T-helper 1 cell treated with Interleukin-12 subunit alpha and Interleukin-12 subunit beta and Interleukin-4 antibody, amounts not matched to agents 30 μg/mL and 1 μg/mL, for 36 hours (primary cell): ENCODE results near the gene BRF1.

ENCODE experiments used
- H3K27ac Mint-ChIP-seq: one replicate; pipeline ENCODE4 v1.8.0; 2021; ENCODE audit warnings: mild to moderate bottlenecking, mixed read lengths
- H3K27me3 Mint-ChIP-seq: one replicate; pipeline ENCODE4 v1.8.0; 2021; ENCODE audit warnings: low read depth, mixed read lengths
- H3K36me3 Mint-ChIP-seq: one replicate; pipeline ENCODE4 v1.8.0; 2021; ENCODE audit warnings: low read depth, mixed read lengths
- H3K4me1 Mint-ChIP-seq: one replicate; pipeline ENCODE4 v1.8.0; 2021; ENCODE audit warnings: low read depth, mixed read lengths
- H3K4me3 Mint-ChIP-seq: one replicate; pipeline ENCODE4 v1.8.0; 2021; ENCODE audit warnings: mild to moderate bottlenecking, moderate library complexity, mixed read lengths
- H3K9me3 Mint-ChIP-seq: one replicate; pipeline ENCODE4 v1.8.0; 2021; ENCODE audit warnings: mixed read lengths

BRF1 gene, protein sequence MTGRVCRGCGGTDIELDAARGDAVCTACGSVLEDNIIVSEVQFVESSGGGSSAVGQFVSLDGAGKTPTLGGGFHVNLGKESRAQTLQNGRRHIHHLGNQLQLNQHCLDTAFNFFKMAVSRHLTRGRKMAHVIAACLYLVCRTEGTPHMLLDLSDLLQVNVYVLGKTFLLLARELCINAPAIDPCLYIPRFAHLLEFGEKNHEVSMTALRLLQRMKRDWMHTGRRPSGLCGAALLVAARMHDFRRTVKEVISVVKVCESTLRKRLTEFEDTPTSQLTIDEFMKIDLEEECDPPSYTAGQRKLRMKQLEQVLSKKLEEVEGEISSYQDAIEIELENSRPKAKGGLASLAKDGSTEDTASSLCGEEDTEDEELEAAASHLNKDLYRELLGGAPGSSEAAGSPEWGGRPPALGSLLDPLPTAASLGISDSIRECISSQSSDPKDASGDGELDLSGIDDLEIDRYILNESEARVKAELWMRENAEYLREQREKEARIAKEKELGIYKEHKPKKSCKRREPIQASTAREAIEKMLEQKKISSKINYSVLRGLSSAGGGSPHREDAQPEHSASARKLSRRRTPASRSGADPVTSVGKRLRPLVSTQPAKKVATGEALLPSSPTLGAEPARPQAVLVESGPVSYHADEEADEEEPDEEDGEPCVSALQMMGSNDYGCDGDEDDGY

DNA sequence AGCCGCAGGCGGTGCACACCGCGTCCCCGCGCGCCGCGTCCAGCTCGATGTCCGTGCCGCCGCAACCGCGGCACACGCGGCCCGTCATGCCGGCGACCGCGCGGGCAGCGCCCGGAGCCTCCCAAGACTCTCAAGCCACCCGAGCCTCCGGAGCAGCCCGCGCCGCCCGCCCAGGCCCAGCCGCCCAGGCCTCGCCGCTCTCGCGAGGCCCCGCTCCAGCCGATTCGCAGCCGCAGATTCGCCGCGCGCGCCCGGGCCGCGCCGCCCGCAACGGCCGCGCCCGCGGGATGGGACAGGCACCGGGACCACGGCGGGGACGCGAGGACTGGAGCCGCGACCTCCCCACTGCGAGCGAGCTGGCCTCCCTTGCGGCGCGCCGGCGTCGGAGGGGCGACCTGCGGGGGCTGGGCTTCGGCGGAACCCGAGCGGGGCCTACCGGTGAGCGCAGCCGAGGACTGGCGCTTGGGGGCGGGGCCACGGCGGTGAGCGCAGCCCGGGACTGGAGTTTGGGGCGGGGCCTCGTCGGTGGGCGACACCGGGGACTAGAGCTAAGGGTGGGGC is at the start of gene BRF1:
Gene BRF1 (minus strand): TSS at position 460 of the 561 bp plus-strand sequence. CDS start 372 bp downstream, at position 88.
- Mint-ChIP-seq H3K27me3 (no peaks in the 10 kb centered on the region), H3K4me3 (peak within 1 kb of the TSS; percentile 90), H3K9me3 (no peaks in the 10 kb centered on the region), H3K4me1 (peaks cover 22% of the 10 kb centered on the region), H3K27ac (peak within 1 kb of the TSS; percentile 92), H3K36me3 (peaks cover 9% of the 10 kb centered on the region)

DNA sequence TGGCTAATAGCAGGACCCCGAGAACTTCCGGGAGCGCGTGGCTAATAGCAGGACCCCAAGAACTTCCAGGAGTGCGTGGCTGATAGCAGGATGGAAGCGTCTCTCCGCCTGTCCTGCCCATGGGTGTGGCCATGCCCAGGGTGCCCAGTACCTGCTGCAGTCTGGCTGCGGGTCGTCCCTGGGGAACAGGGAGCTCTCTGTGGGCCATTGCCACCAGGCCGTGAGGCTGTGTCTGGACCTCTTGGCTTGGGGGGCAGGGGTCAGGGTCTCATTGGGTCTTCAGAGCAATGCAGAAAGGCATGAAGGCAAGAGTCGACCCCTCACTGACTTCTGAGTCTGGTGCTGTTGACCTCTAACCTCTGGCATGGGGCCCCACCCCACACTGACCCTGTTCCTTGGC is 49.2 kb upstream of the BRF1 start:
- Mint-ChIP-seq H3K27ac (no peak overlapping the region), H3K9me3 (peaks cover 5% of the 10 kb centered on the region), H3K36me3 (no peaks in the 10 kb centered on the region), H3K4me3 (no peak overlapping the region), H3K4me1 (peaks cover 3% of the 10 kb centered on the region), H3K27me3 (no peaks in the 10 kb centered on the region)

DNA sequence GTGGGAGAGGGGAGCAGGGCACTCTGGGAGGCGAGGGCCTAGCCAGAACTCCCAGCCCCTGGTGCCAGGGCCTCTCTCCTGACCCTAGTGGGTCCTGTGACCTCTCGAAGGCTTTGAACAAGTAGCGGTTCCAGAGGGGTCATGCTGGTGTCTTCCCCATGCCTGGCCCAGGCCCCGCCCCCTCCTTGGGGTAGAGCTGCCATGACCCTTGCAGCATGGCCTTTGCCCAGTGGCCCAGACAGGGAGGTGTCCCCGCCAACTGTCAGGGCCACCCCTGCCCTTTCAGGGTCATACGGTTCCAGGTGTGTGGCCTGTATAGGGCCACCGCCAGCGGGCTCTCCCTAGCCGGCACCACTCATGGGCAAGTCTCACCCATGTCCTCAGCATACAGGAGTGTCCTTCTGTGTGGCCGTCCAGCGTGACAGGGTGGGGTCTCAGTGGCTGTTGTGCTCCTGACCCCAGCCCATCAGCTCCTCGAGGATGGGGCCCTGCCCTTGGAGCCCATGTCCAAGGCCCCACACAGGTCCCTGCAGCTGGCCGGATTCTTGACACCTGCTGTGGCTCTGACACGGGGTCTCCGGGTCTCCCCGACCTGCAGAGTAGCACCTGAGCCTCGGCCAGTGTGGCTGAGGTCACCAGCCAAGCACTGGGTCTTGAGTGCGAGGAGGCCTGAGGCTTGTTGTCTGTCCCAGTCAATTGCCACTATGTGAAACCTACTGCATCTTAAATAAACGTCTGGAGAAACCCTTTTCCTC is 48.3 kb upstream of the BRF1 start:
- Mint-ChIP-seq H3K4me3 (no peak overlapping the region), H3K9me3 (peaks cover 5% of the 10 kb centered on the region), H3K27ac (no peak overlapping the region), H3K27me3 (no peaks in the 10 kb centered on the region), H3K4me1 (peaks cover 3% of the 10 kb centered on the region), H3K36me3 (no peaks in the 10 kb centered on the region)

DNA sequence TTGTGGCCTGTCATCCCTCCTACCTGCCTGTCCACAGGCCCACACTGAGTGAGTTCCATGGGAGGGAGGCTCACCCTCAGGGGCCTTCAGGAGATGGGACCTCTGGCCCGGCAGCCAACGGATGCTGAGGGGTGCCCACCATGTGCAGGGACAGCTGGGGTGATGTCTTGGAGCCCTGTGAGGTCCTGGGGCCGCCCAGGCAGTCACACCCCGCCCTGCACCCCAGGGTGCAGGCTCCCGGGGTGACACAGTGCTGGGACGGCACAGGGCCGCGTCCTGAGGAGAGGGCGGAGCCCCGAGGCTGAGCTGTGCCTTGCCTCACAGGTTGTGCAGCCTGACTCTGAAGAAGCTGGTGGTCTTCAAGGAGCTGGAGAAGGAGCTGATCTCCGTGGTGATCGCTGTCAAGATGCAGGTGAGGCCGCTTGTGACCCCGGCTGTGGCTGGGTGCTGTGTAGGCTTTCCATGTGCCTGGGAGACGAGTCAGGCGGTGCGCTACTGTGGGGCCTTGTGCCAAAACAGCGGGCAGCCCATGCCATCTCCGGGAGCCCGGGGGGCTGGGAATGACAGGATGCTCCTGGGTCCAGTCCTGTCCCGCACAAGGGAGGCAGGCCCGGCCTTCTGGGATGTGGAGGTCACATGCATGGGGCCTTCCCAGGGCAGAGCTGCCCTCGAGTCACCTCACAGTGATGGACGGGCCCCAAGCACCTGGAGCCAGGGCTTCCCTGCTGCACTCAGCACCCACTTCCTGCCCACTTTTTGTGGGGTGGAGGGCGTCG is 47.6 kb upstream of the BRF1 start:
- Mint-ChIP-seq H3K27ac (no peak overlapping the region), H3K4me1 (peaks cover 3% of the 10 kb centered on the region), H3K36me3 (no peaks in the 10 kb centered on the region), H3K4me3 (no peak overlapping the region), H3K27me3 (no peaks in the 10 kb centered on the region), H3K9me3 (peaks cover 5% of the 10 kb centered on the region)

DNA sequence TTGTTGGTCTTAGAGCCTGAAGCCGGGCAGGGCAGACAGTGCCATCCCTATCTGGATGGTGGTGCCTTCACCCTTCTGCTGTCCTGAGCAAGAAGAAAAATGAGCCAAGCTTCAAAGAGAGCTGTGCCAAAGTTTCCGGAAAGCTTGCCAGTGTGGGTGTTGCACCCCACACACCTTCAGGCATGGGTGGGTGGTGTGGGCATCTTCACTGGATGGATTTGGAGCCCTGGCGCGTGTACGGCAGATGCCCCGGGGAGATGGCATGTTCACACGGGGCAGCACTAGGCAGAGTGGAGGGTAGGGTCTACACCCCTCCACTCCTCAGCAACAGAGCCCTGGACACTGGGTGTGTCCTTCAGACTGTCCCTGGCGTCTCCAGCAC is 46.8 kb upstream of the BRF1 start:
- Mint-ChIP-seq H3K9me3 (peaks cover 5% of the 10 kb centered on the region), H3K4me1 (peaks cover 3% of the 10 kb centered on the region), H3K4me3 (no peak overlapping the region), H3K27ac (no peak overlapping the region), H3K36me3 (no peaks in the 10 kb centered on the region), H3K27me3 (no peaks in the 10 kb centered on the region)

DNA sequence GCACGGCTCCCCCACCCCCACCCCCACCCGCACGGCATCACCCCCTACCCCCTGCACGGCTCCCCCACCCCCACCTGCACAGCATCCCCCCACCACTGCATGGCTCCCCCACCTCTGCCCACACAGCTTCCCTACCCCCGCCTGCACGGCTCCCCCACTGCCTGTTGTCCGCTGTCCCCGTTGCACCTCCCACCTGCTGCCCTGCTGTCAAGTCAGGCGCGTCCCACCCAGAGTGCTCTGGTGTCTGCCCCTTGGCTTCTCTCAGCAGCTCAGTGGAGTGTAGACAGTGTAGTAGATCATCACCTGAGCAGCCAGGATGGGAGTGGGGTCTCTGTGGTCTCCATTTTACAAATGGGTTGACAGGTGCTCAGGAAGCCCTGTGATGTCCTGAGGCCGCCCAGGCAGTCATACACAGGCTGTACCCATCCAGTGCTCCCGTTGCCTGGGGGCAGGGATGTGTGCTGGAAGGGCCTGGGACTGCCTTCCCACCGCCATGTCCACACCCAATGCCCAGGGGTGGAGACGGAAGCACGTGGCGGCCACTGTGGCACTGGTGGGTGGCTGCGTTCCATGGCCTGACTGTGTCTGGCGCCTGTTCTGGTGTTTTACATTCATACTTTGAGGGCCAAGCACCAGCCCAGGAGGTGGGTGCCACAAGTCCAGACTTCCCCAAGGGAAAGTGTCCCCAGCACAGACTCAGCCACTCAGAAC is 46.2 kb upstream of the BRF1 start:
- H3K4me3 Mint-ChIP-seq = no peak overlapping the region
- H3K36me3 Mint-ChIP-seq = no peaks in the 10 kb centered on the region
- H3K27ac Mint-ChIP-seq = no peak overlapping the region
- H3K27me3 Mint-ChIP-seq = no peaks in the 10 kb centered on the region
- H3K9me3 Mint-ChIP-seq = peaks cover 5% of the 10 kb centered on the region
- peaks cover under 1% of the 10 kb centered on the region for H3K4me1 Mint-ChIP-seq

DNA sequence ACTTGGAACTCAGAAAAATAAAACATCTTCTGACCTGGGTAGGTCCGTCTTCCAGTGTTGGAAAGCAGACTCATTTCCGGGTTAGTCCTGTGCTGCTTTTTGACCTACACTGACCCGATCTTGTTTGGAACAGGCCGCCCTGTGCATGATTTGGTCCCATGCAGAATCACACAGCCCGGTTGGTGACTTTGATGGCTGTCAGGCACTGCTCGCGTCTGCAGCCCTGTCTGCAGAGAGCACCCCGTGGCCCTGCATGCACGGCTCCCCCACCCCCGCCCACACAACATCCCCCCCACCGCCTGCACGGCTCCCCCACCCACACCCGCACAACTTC is 45.4 kb upstream of the BRF1 start:
- Mint-ChIP-seq H3K4me1 (no peaks in the 10 kb centered on the region), H3K36me3 (no peaks in the 10 kb centered on the region), H3K27ac (no peak overlapping the region), H3K9me3 (peaks cover 5% of the 10 kb centered on the region), H3K27me3 (no peaks in the 10 kb centered on the region), H3K4me3 (no peak overlapping the region)

DNA sequence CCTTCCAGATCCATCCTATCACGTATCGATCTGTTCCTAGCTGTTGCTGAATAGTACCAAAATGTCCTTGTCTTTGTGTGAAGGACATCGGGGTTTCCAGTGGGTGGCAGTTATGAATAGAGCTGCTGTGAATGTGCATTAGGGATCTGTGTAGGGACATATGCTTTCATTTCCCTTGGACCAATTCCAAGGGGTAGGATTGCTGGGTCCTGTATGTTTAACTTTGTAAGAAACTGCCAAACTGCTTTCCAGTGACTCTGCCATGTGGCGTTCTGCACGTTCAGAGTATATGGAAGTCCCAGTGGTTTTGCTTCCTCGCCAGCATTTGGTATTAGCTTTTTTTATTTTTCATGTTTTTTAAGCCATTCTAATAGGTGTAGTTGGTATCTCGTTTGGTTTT is 42.4 kb upstream of the BRF1 start:
- H3K36me3 Mint-ChIP-seq = no peaks in the 10 kb centered on the region
- no peaks in the 10 kb centered on the region for H3K4me1 Mint-ChIP-seq
- H3K9me3 Mint-ChIP-seq = peaks cover 5% of the 10 kb centered on the region
- no peak overlapping the region for H3K4me3 Mint-ChIP-seq
- H3K27me3 Mint-ChIP-seq = no peaks in the 10 kb centered on the region
- no peak overlapping the region for H3K27ac Mint-ChIP-seq

DNA sequence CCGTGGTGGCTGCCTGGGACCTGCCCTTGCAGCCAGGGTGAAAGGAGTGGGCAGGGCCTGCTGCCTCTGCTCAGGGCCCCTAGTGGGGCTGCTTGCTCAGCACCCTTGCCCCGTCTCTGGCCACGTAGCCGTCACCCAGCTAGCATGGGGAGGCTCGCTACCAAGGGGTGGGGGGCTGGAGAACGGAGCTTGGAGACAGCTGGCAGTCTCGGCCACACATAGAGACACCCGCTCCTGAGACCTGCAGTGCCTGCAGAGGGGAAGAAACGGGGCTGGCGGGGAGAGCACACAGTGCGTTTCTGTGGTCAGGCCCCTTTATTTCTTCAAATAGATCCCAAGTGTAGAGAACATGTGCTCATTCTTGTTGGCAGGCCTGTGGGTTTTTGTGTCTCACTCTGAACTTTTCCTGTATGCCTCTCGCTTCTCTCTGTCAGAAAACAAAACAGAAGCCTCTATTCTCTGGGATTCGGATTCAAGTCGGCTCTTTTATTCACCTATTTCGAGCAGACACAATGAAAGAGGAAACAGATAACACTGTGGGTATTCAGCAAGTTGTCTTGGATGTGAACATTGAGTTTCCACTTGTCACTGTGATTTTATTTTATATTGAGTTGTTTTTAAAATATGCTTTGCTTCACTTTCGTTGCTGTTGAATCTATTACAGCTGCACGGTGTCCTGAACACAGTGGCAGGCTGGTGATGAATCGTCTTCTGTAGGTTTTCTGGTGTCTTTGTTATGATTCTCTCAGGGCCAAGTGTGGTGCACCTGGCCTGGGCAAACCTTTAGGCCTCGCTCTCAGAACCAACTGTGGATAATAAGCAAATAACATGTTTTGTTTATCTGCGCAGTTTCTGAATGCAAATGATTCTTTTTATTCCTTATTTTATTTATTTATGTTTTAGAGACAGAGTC is 40.3 kb upstream of the BRF1 start:
- no peaks in the 10 kb centered on the region for H3K36me3 Mint-ChIP-seq
- no peaks in the 10 kb centered on the region for H3K27me3 Mint-ChIP-seq
- H3K27ac Mint-ChIP-seq = no peak overlapping the region
- no peak overlapping the region for H3K4me3 Mint-ChIP-seq
- peaks cover 5% of the 10 kb centered on the region for H3K9me3 Mint-ChIP-seq
- no peaks in the 10 kb centered on the region for H3K4me1 Mint-ChIP-seq

DNA sequence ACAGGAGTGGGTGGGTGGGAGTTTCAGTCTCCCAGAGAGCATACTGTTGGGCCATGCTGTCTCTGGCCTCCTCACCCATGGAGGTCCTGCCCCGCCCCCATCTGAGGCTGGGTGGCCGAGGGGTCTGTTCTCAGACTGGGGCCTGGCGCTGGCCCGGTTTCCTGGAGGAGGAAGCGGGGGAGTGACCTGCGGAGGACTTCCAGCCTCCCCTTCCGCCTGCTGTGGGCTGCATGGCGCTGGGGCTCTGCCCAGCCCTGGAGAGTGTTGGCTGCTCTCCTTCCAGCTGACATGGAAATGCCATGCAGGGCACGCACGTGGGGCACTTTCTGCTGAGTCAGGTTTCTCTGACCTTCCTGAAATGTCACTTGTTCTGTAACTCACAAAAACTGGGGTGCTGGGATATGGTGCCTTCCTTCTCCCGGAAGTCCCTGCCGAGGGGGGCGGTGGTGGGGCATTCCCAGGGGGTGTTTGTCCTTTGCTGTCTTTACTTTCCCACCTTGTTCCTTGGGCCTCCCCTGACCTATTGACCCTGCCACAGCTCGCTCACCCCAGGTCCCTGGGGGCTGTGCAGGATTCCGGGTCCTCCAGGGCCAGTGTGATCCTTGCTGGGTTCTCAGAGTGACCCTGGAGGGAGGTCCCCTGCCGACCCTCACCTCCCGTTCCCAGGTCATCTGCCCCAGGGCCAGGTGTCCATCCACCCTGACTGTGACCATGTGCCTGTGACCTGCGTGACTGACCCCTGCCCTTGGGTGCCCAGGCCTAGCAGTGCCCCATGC is 37.4 kb upstream of the BRF1 start:
- Mint-ChIP-seq H3K27ac (no peak overlapping the region), H3K36me3 (no peaks in the 10 kb centered on the region), H3K27me3 (no peaks in the 10 kb centered on the region), H3K4me1 (no peaks in the 10 kb centered on the region), H3K9me3 (no peaks in the 10 kb centered on the region), H3K4me3 (no peak overlapping the region)

DNA sequence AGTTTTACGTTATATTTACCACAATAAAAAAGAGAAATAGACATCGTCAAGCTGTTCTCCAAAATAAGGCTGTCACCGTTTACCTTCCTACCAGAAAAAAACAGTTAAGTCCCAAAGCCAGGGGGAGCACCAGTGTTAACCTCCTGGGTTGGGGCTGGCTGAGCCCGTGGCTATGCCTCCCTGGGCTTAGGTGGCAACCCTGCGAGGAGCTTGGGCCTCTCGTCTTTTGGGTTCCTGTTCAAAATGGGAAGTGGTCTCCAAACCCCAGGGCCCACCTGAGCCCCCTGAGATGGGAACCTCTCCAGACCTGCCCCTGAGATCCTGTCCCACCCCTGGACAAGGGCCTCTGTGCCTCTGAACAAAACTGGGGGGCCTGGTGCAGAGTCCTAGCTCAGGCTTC is 36.6 kb upstream of the BRF1 start:
- H3K9me3 Mint-ChIP-seq = no peaks in the 10 kb centered on the region
- no peaks in the 10 kb centered on the region for H3K27me3 Mint-ChIP-seq
- no peak overlapping the region for H3K4me3 Mint-ChIP-seq
- H3K4me1 Mint-ChIP-seq = no peaks in the 10 kb centered on the region
- no peak overlapping the region for H3K27ac Mint-ChIP-seq
- no peaks in the 10 kb centered on the region for H3K36me3 Mint-ChIP-seq

DNA sequence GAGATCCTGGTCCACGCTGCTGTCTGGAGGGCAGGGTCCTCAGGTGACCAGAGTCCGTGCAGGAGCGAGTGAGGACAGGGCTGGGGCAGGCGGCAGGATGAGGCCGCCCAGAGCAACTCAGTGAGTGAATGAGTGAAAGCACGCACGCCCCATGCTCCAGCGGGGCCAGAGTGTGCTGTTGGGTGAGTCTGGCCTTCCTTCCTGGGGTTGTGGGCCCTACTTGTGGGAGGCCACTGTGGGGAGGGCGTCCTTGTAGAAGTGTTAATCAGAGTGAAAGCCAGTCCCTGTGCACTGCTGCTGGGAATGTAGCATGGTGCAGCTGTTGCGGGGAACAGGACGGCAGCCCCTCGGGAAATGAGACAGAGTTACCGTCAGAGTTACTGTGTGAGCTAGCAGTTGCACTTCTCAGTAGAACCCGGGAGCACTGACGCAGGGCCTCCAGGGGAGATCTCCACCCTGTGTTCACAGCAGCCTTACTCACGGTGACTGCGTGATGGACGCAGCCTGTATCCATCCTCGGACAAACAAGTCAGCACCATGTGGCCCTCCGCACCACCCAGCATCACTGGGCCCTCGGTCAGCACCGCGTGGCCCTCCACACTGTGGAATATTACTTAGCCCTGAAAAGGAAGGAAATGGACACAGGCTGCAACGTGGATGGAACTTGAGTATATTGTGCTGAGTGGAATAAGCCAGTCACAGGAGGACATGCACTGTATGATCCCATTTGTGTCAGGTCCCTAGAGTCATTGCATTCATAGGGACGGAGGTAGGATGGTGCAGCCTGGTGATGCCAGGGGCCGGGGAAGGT is 35.9 kb upstream of the BRF1 start:
- Mint-ChIP-seq H3K36me3 (no peaks in the 10 kb centered on the region), H3K4me1 (peaks cover 3% of the 10 kb centered on the region), H3K27ac (no peak overlapping the region)

More for the DNA sequence above, 35.9 kb upstream of the BRF1 start:
- Mint-ChIP-seq H3K4me3 (no peak overlapping the region), H3K9me3 (no peaks in the 10 kb centered on the region), H3K27me3 (no peaks in the 10 kb centered on the region)
